Gastroesophageal sphincter (tissue), 3 donors: ENCODE data around the gene USP26.

Experiments used
- POLR2AphosphoS5 ChIP-seq: sonication (generic); formaldehyde crosslinking; IDR thresholded peaks from one replicate; pipeline ENCODE4 v1.6.1; 2017; ENCODE audit warnings: antibody characterized with exemption
- TF ChIP-seq, protein P1 (sequence below), 4 experiments: fragments of 200-600 bp in 2 of 4; fragments of 450-650 bp in 2 of 4; sonication (generic) in 1 of 4; IDR thresholded peaks; one replicate each; pipeline ENCODE4 v1.5.1; 2017 to 2019; ENCODE audit warnings: antibody characterized with exemption in 4 of 4, mild to moderate bottlenecking in 2 of 4, moderate library complexity in 2 of 4

DNA sequence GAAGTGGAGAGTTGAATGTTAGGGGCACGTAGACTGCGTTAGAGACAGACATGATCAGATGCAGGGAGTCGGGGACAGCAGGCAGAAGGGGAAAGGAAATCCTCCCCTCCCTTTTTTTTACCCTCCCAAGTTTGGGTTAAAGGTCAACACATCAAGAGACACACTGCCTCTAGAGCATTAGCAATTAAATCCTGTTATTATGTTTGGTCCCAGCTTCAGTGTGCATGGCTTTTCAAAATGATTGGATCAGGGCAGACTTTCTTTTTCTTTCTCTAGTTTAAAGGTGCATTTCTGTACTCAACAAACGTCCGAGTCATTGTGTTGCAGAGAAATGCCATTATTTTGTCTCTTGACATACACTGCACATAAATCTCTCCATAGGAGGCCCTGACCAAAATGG lies 63.9 kb downstream of the USP26 start:
- TF ChIP-seq, protein P1, sequence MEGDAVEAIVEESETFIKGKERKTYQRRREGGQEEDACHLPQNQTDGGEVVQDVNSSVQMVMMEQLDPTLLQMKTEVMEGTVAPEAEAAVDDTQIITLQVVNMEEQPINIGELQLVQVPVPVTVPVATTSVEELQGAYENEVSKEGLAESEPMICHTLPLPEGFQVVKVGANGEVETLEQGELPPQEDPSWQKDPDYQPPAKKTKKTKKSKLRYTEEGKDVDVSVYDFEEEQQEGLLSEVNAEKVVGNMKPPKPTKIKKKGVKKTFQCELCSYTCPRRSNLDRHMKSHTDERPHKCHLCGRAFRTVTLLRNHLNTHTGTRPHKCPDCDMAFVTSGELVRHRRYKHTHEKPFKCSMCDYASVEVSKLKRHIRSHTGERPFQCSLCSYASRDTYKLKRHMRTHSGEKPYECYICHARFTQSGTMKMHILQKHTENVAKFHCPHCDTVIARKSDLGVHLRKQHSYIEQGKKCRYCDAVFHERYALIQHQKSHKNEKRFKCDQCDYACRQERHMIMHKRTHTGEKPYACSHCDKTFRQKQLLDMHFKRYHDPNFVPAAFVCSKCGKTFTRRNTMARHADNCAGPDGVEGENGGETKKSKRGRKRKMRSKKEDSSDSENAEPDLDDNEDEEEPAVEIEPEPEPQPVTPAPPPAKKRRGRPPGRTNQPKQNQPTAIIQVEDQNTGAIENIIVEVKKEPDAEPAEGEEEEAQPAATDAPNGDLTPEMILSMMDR (IDR thresholded peaks at IDR 0.05), result no peak
- TF ChIP-seq POLR2AphosphoS5, result no peak
